A549 (cell line): Measurements from ENCODE around the gene CDK14. TPM values are rescaled to one million over a fixed set of nuclear protein-coding genes. Genes with fewer than 3 reads are reported as not detected.

Experiments used
- ATAC-seq, 2 experiments: fragments of 200-7000 bp in 1 of 2; fragments of >200 bp in 1 of 2; cut with Nextera tagmentation in 1 of 2; cut with Tn5 transposase in 1 of 2; 3 replicates each; pipeline versions ENCODE4 v1.8.0 to v1.9.1; 2018 to 2020; ENCODE audit warnings: mild to moderate bottlenecking in 1 of 2, moderate library complexity in 1 of 2
- CTCF ChIA-PET: fragments of 300-600 bp; sonication (Branson Sonifier 250); formaldehyde crosslinking; extraction: SDS; loops from one replicate; lab custom pipeline; 2021; ENCODE audit warnings: antibody characterized with exemption, inconsistent platforms; lab: Yijun Ruan, JAX
- POLR2A ChIA-PET: fragments of 350-600 bp; formaldehyde crosslinking; extraction: SDS; loops from one replicate; lab custom pipeline; 2021; ENCODE audit warnings: antibody characterized with exemption, inconsistent platforms; lab: Yijun Ruan, JAX
- DNase-seq, 2 experiments: peaks; one replicate each; pipeline versions ENCODE4 v3.0.0 to v3.0.0-alpha.2; 2011 to 2016; ENCODE audit warnings: low read depth in 1 of 2, low spot score in 1 of 2
- FAIRE-seq: peaks from 2 replicates; lab custom pipeline; 2011; peaks lifted over from hg19 to GRCh38; lab: Jason Lieb, UNC
- H3K27ac ChIP-seq, 2 experiments: fragments of >200 bp; sonication (Bioruptor Twin); formaldehyde crosslinking; 3 replicates each; pipeline ENCODE4 v1.5.1; 2016 to 2017
- H3K4me1 ChIP-seq: fragments of >200 bp; sonication (Bioruptor Twin); formaldehyde crosslinking; 3 replicates; pipeline ENCODE4 v1.6.1; 2016
- H3K4me2 ChIP-seq: fragments of >200 bp; sonication (Bioruptor Twin); formaldehyde crosslinking; 3 replicates; pipeline ENCODE4 v1.6.1; 2016
- H3K4me3 ChIP-seq: fragments of >200 bp; sonication (Bioruptor Twin); formaldehyde crosslinking; 3 replicates; pipeline ENCODE4 v1.5.1; 2016
- H3K9me3 ChIP-seq: fragments of >200 bp; sonication (Bioruptor Twin); formaldehyde crosslinking; 3 replicates; pipeline ENCODE4 v1.6.1; 2016
- BHLHE40 ChIP-seq: IDR thresholded peaks from 2 replicates; pipeline ENCODE4 v1.6.1; 2012; ENCODE audit warnings: low read depth, low read length, inconsistent platforms
- CBX8 ChIP-seq: fragments of 200-600 bp; sonication (generic); IDR thresholded peaks from 2 replicates; pipeline ENCODE4 v1.6.1; 2016
- CEBPB ChIP-seq, 2 experiments: fragments of >200 bp in 1 of 2; sonication (Bioruptor Twin) in 1 of 2; formaldehyde crosslinking in 1 of 2; IDR thresholded peaks; 2 replicates each; pipeline ENCODE4 v1.6.1; 2012 to 2016
- CHD2 ChIP-seq: fragments of 150-350 bp; IDR thresholded peaks from 2 replicates; pipeline ENCODE4 v1.6.1; 2014; ENCODE audit warnings: low read length; ENCODE audit not compliant: partially characterized antibody
- FOXS1 ChIP-seq: fragments of 250-450 bp; sonication (Bioruptor Pico); IDR thresholded peaks from 2 replicates; pipeline ENCODE4 v1.5.0; 2020; ENCODE audit warnings: mild to moderate bottlenecking, moderate library complexity
- HEYL ChIP-seq: fragments of 250-450 bp; sonication (Bioruptor Pico); IDR thresholded peaks from 2 replicates; pipeline ENCODE4 v1.8.0; 2021; ENCODE audit warnings: mild to moderate bottlenecking, moderate library complexity
- HMGXB4 ChIP-seq: fragments of 250-450 bp; sonication (Bioruptor Pico); IDR thresholded peaks from 2 replicates; pipeline ENCODE4 v1.5.0; 2021; ENCODE audit warnings: mild to moderate bottlenecking, moderate library complexity, borderline replicate concordance
- HOXA7 ChIP-seq: fragments of 250-450 bp; sonication (Bioruptor Pico); IDR thresholded peaks from 2 replicates; pipeline ENCODE4 v1.5.0; 2020; ENCODE audit warnings: mild to moderate bottlenecking, moderate library complexity
- JUNB ChIP-seq: fragments of >200 bp; sonication (Bioruptor Twin); formaldehyde crosslinking; IDR thresholded peaks from 2 replicates; pipeline ENCODE4 v1.6.1; 2016
- KDM1A ChIP-seq: fragments of 200-600 bp; sonication (generic); IDR thresholded peaks from 2 replicates; pipeline ENCODE4 v1.6.1; 2016; ENCODE audit warnings: low read depth, mild to moderate bottlenecking
- NFE2L2 ChIP-seq: fragments of 150-350 bp; conservative IDR thresholded peaks from 2 replicates; pipeline ENCODE4 v1.6.1; 2014; ENCODE audit warnings: low read length
- NPAS2 ChIP-seq: fragments of 250-450 bp; sonication (Bioruptor Pico); IDR thresholded peaks from 2 replicates; pipeline ENCODE4 v1.8.0; 2022; ENCODE audit warnings: mild to moderate bottlenecking, moderate library complexity, borderline replicate concordance
- NR3C1 ChIP-seq: fragments of >200 bp; sonication (Bioruptor Twin); formaldehyde crosslinking; IDR thresholded peaks from 3 replicates; pipeline ENCODE4 v1.6.1; 2017
- POLR2AphosphoS2 ChIP-seq: conservative IDR thresholded peaks from 2 replicates; pipeline ENCODE4 v1.6.1; 2012; ENCODE audit warnings: low read length, improper control_type of control experiment, inconsistent platforms
- RAD21 ChIP-seq, 2 experiments: fragments of >200 bp in 1 of 2; sonication (Bioruptor Twin) in 1 of 2; formaldehyde crosslinking in 1 of 2; IDR thresholded peaks in 1 of 2; conservative IDR thresholded peaks in 1 of 2; 2 replicates in 1 of 2; 3 replicates in 1 of 2; pipeline ENCODE4 v1.6.1; 2012 to 2018; ENCODE audit warnings: inconsistent platforms in 1 of 2
- RCOR1 ChIP-seq: fragments of 150-350 bp; IDR thresholded peaks from 2 replicates; pipeline ENCODE4 v1.6.1; 2014; ENCODE audit warnings: antibody characterized with exemption, low read length, low read depth
- RNF2 ChIP-seq: fragments of 200-600 bp; sonication (generic); IDR thresholded peaks from 2 replicates; pipeline ENCODE4 v1.6.1; 2016; ENCODE audit warnings: low read depth, mild to moderate bottlenecking, antibody characterized with exemption, moderate library complexity, borderline replicate concordance
- SMC3 ChIP-seq: fragments of >200 bp; sonication (Bioruptor Twin); formaldehyde crosslinking; IDR thresholded peaks from 3 replicates; pipeline ENCODE4 v1.6.1; 2018; ENCODE audit warnings: inconsistent platforms
- TFCP2L1 ChIP-seq: fragments of 250-450 bp; sonication (Bioruptor Pico); IDR thresholded peaks from 2 replicates; pipeline ENCODE4 v1.5.0; 2021; ENCODE audit warnings: mild to moderate bottlenecking
- USF2 ChIP-seq: fragments of 450-650 bp; IDR thresholded peaks from 2 replicates; pipeline ENCODE4 v1.6.1; 2014; ENCODE audit warnings: antibody characterized with exemption
- ZC3H11A ChIP-seq: fragments of 450-650 bp; IDR thresholded peaks from 2 replicates; pipeline ENCODE4 v1.6.1; 2014; ENCODE audit warnings: antibody characterized with exemption, mild to moderate bottlenecking
- ZFP36 ChIP-seq: fragments of 450-650 bp; IDR thresholded peaks from 2 replicates; pipeline ENCODE4 v1.6.1; 2014; ENCODE audit warnings: borderline replicate concordance; ENCODE audit not compliant: partially characterized antibody
- WGBS: methylation state at CpG from one replicate; pipeline ENCODE4 v1.1.6; 2017; ENCODE audit errors: missing lambda C conversion rate; 5-methylcytosine and 5-hydroxymethylcytosine counted together
- polyA plus RNA-seq, 4 experiments: library from polyadenylated mRNA; depleted of rRNA in 3 of 4; stranded (reverse); fragments of >200 nt; fragmentation: RNase III in 1 of 4; extraction: RNeasy Plus Mini Kit Qiagen cat#74134 plus additional on column Dnase treatment in 1 of 4; gene quantifications; 2 replicates in 3 of 4; 3 replicates in 1 of 4; pipeline ENCODE4 v1.2.3, GENCODE V29; 2011 to 2017
- TF ChIP-seq, protein P1 (sequence below): IDR thresholded peaks from 2 replicates; pipeline ENCODE4 v1.6.1; 2012

CDK14 gene
- polyA plus RNA-seq, 2 of the 4 experiments (the other 2 are of a cell fraction), result 0.21 to 0.23 TPM

DNA sequence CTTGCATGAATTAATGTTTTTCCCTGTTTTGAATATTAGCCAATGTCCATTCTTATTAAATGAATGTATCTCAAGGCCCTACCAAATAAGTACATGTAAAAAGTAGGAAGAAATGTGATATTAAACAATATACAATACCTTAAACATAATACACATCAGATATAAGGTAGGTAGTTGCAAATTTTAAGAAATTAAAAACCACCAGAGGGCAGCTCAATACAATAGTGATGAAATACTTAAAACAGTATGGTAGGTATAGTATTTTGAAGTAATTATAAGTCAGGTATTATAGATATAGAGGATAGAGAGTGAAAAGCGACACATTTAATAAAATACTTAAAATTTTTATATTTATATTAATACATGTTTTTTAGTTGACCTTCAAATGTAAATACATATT lies 43.6 kb upstream of the CDK14 start:
- ChIA-PET CTCF (interaction anchor here (1.2 kb wide), 1 partner anchor 482 kb away, joined by 3 read pairs; no protein-coding TSS in a partner anchor), POLR2A (no interaction called here)
- ATAC-seq (no peak), FAIRE-seq (no peak), DNase-seq (no peak)
- H3K27ac ChIP-seq, result no peak overlapping the region
- no peaks in the 10 kb centered on the region for H3K9me3 ChIP-seq
- H3K4me2 ChIP-seq, result no peak overlapping the region
- no peaks in the 10 kb centered on the region for H3K4me1 ChIP-seq
- TF ChIP-seq, protein P1, sequence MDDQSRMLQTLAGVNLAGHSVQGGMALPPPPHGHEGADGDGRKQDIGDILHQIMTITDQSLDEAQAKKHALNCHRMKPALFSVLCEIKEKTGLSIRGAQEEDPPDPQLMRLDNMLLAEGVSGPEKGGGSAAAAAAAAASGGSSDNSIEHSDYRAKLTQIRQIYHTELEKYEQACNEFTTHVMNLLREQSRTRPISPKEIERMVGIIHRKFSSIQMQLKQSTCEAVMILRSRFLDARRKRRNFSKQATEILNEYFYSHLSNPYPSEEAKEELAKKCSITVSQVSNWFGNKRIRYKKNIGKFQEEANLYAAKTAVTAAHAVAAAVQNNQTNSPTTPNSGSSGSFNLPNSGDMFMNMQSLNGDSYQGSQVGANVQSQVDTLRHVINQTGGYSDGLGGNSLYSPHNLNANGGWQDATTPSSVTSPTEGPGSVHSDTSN, result no peak
- TF ChIP-seq ZC3H11A (no peak), TFCP2L1 (CRISPR knock-in tag) (no peak), POLR2AphosphoS2 (no peak), RAD21 (conservative IDR thresholded peaks at IDR 0.05 in 1 of 2, IDR thresholded peaks at IDR 0.05 in 1 of 2) (no peak; a peak in 1 of 5 replicates), BHLHE40 (no peak)
- H3K4me3 ChIP-seq, result no peak overlapping the region
- WGBS, result 0% methylated on average over 1 of the region's 1 CpG

DNA sequence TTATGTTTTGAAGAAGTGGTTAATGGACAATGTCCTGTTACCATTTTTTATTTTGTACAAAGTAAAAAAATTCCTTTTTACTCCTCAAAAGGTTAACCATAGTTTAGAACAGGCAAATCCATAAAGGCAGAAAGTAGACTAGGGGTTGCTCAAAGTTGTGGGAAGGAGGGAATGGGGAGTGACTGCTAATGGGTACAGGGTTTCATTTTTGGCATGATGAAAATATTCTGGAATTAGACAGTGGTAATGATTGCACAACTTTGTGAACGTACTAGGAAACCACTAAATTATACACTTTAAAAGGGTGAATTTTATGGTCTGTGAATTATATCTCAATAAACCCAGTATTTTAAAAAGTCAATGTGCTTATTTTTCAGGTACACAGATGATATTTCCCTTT lies 35.4 kb upstream of the CDK14 start:
- no peak overlapping the region for H3K27ac ChIP-seq
- no peak for ATAC-seq
- CTCF ChIA-PET, result no interaction called here
- TF ChIP-seq CBX8 (no peak), RCOR1 (no peak), HMGXB4 (CRISPR knock-in tag) (no peak), FOXS1 (CRISPR knock-in tag) (no peak), SMC3 (no peak), CHD2 (no peak), NR3C1 (no peak), USF2 (no peak)
- H3K4me1 ChIP-seq, result no peaks in the 10 kb centered on the region
- H3K4me2 ChIP-seq, result no peak overlapping the region
- no peak for DNase-seq
- FAIRE-seq, result no peak
- 0% methylated on average over 1 of the region's 1 CpG for WGBS
- no peak overlapping the region for H3K4me3 ChIP-seq
- H3K9me3 ChIP-seq, result no peaks in the 10 kb centered on the region
- POLR2A ChIA-PET, result no interaction called here

- Histone ChIP-seq H3K4me1 (no peaks in the 10 kb centered on the region), H3K4me2 (no peak overlapping the region), H3K9me3 (no peaks in the 10 kb centered on the region), H3K27ac (no peak overlapping the region), H3K4me3 (no peak overlapping the region)
- no peak for FAIRE-seq
- POLR2A ChIA-PET, result no interaction called here
- no peak for ATAC-seq
- CTCF ChIA-PET, result no interaction called here
- DNase-seq, result no peak
- TF ChIP-seq RNF2, result no peak
- TF ChIP-seq HEYL (CRISPR knock-in tag), result no peak
- TF ChIP-seq NFE2L2, result no peak
- TF ChIP-seq NPAS2 (CRISPR knock-in tag), result no peak
- no peak for TF ChIP-seq JUNB
- TF ChIP-seq KDM1A, result no peak
- TF ChIP-seq BHLHE40, result no peak
- TF ChIP-seq RAD21 (conservative IDR thresholded peaks at IDR 0.05 in 1 of 2, IDR thresholded peaks at IDR 0.05 in 1 of 2), result no peak
- TF ChIP-seq CBX8, result no peak
- no peak for TF ChIP-seq HOXA7 (CRISPR knock-in tag)
- TF ChIP-seq POLR2AphosphoS2, result no peak
- TF ChIP-seq CEBPB (IDR thresholded peaks at IDR 0.05), result no peak
- no peak for TF ChIP-seq ZFP36
- 4% methylated on average over 3 of the region's 3 CpGs for WGBS
These were observed 32.8 kb upstream of the CDK14 start for GRCh38 chr7:90563286-90563685.
